Trophoblast cell (in vitro differentiated cells and primary cell): ENCODE data around the gene FAM20A. TPM values are rescaled to one million over a fixed set of nuclear protein-coding genes. Genes with fewer than 3 reads are reported as not detected.

Experiments
- DNase-seq, 2 donors: peaks; one replicate each; pipeline ENCODE4 v3.0.0-alpha.2; 2016
- H2AFZ ChIP-seq: 2 replicates; pipeline ENCODE4 v1.6.1; 2013; ENCODE audit warnings: low read length, moderate library complexity, mild to moderate bottlenecking; ENCODE audit not compliant: insufficient read depth, poor library complexity
- H2AK5ac ChIP-seq: 2 replicates; pipeline ENCODE4 v1.6.1; 2013; ENCODE audit warnings: mild to moderate bottlenecking, low read length
- H2BK120ac ChIP-seq: 2 replicates; pipeline ENCODE4 v1.6.1; 2013; ENCODE audit warnings: low read length, mild to moderate bottlenecking, moderate library complexity; ENCODE audit not compliant: insufficient read depth, poor library complexity
- H2BK12ac ChIP-seq: 2 replicates; pipeline ENCODE4 v1.6.1; 2013; ENCODE audit warnings: mild to moderate bottlenecking, low read length, moderate library complexity
- H2BK5ac ChIP-seq: 2 replicates; pipeline ENCODE4 v1.6.1; 2013; ENCODE audit warnings: low read length, low read depth, moderate library complexity, mild to moderate bottlenecking; ENCODE audit not compliant: poor library complexity
- H3K14ac ChIP-seq: 2 replicates; pipeline ENCODE4 v1.6.1; 2013; ENCODE audit warnings: mild to moderate bottlenecking, low read length
- H3K18ac ChIP-seq: 2 replicates; pipeline ENCODE4 v1.6.1; 2013; ENCODE audit warnings: mild to moderate bottlenecking, low read length
- H3K23ac ChIP-seq: 2 replicates; pipeline ENCODE4 v1.6.1; 2013; ENCODE audit warnings: low read length
- H3K27ac ChIP-seq: 2 replicates; pipeline ENCODE4 v1.5.1; 2013; ENCODE audit warnings: low read depth, mild to moderate bottlenecking, inconsistent platforms, low read length, moderate library complexity
- H3K27me3 ChIP-seq: 2 replicates; pipeline ENCODE4 v1.6.1; 2013; ENCODE audit warnings: inconsistent platforms, mild to moderate bottlenecking, low read length, moderate library complexity; ENCODE audit not compliant: insufficient read depth
- H3K36me3 ChIP-seq, 2 experiments: 1 replicate in 1 of 2; 2 replicates in 1 of 2; pipeline ENCODE4 v1.6.1; 2013; ENCODE audit warnings: low read length in 2 of 2, mild to moderate bottlenecking in 2 of 2, moderate library complexity in 1 of 2; ENCODE audit not compliant: insufficient read depth in 2 of 2, control insufficient read depth in 1 of 2
- H3K4ac ChIP-seq: 2 replicates; pipeline ENCODE4 v1.6.1; 2013; ENCODE audit warnings: low read depth, mild to moderate bottlenecking, low read length, moderate library complexity
- H3K4me1 ChIP-seq, 2 experiments: 1 replicate in 1 of 2; 2 replicates in 1 of 2; pipeline ENCODE4 v1.6.1; 2013; ENCODE audit warnings: low read length in 2 of 2, mild to moderate bottlenecking in 2 of 2, moderate library complexity in 1 of 2; ENCODE audit not compliant: insufficient read depth in 2 of 2, control insufficient read depth in 1 of 2
- H3K4me2 ChIP-seq: 2 replicates; pipeline ENCODE4 v1.6.1; 2013; ENCODE audit warnings: inconsistent platforms, mild to moderate bottlenecking, low read length, moderate library complexity
- H3K4me3 ChIP-seq: 2 replicates; pipeline ENCODE4 v1.5.1; 2013; ENCODE audit warnings: mild to moderate bottlenecking, low read depth, low read length, inconsistent platforms
- H3K79me1 ChIP-seq: one replicate; pipeline ENCODE4 v1.6.1; 2013; ENCODE audit warnings: low read length
- H3K79me2 ChIP-seq: 2 replicates; pipeline ENCODE4 v1.6.1; 2013; ENCODE audit warnings: low read length, mild to moderate bottlenecking; ENCODE audit not compliant: control insufficient read depth, insufficient read depth, poor library complexity
- H3K9ac ChIP-seq: 2 replicates; pipeline ENCODE4 v1.6.1; 2013; ENCODE audit warnings: mild to moderate bottlenecking, low read length
- H3K9me3 ChIP-seq: 2 replicates; pipeline ENCODE4 v1.6.1; 2013; ENCODE audit warnings: low read depth, mild to moderate bottlenecking, control low read depth, inconsistent platforms, low read length; ENCODE audit not compliant: insufficient read depth
- H4K12ac ChIP-seq: 2 replicates; pipeline ENCODE4 v1.6.1; 2013; ENCODE audit warnings: low read depth, mild to moderate bottlenecking, low read length, moderate library complexity
- H4K8ac ChIP-seq: 2 replicates; pipeline ENCODE4 v1.6.1; 2013; ENCODE audit warnings: low read depth, mild to moderate bottlenecking, low read length, moderate library complexity
- H4K91ac ChIP-seq: one replicate; pipeline ENCODE4 v1.6.1; 2013; ENCODE audit warnings: low read depth, mild to moderate bottlenecking, low read length, moderate library complexity
- WGBS: extraction: QIAGEN DNeasy Blood & Tissue Kit; methylation state at CpG from one replicate; pipeline ENCODE4 v1.1.7; 2013; ENCODE audit warnings: missing lambda C conversion rate; ENCODE audit not compliant: insufficient read length, insufficient coverage; ENCODE audit errors: extremely low coverage; 5-methylcytosine and 5-hydroxymethylcytosine counted together
- polyA plus RNA-seq: library from polyadenylated mRNA; stranded (reverse); fragments of 200-250 nt; gene quantifications from 2 replicates; pipeline ENCODE4 v1.2.3, GENCODE V29; 2013

FAM20A gene
- 15.7 and 19.5 TPM in 2 replicates for polyA plus RNA-seq

GRCh38 chr17:68600931-68601564 is at the start of gene FAM20A:
FAM20A (minus strand) TSS chr17:68601367; CDS start chr17:68600666, 701 bp downstream.
- H3K79me2 ChIP-seq: peaks cover 16% of the 10 kb centered on the region
- peak within 1 kb of the TSS; percentile 8 for H4K12ac ChIP-seq
- H4K8ac ChIP-seq: peak within 1 kb of the TSS; percentile 44
- H2BK120ac ChIP-seq: peak within 1 kb of the TSS; percentile 62
- H2AFZ ChIP-seq: peak within 1 kb of the TSS; percentile 75
- no peaks in the 10 kb centered on the region for H3K36me3 ChIP-seq
- no peaks in the 10 kb centered on the region for H3K9me3 ChIP-seq
- H3K4me3 ChIP-seq: peak within 1 kb of the TSS; percentile 84
- H3K23ac ChIP-seq: no peak within 1 kb of the TSS
- peak within 1 kb of the TSS; percentile 66 for H3K27ac ChIP-seq
- peak within 1 kb of the TSS; percentile 68 for H3K9ac ChIP-seq
- peaks cover 19% of the 10 kb centered on the region for H3K79me1 ChIP-seq
- peak within 1 kb of the TSS; percentile 60 for H4K91ac ChIP-seq
- H2BK5ac ChIP-seq: peak within 1 kb of the TSS; percentile 42
- no peak within 1 kb of the TSS for H2AK5ac ChIP-seq
- H3K4ac ChIP-seq: peak within 1 kb of the TSS; percentile 63
- no peaks in the 10 kb centered on the region for H3K27me3 ChIP-seq
- peak within 1 kb of the TSS; percentile 100 for H3K4me2 ChIP-seq
- H3K14ac ChIP-seq: peak within 1 kb of the TSS; percentile 41
- H3K18ac ChIP-seq: peak within 1 kb of the TSS; percentile 93
- peaks cover 7 to 23% of the 10 kb centered on the region in 2 experiments for H3K4me1 ChIP-seq
- WGBS: no CpG with 5 or more reads among the region's 69 CpGs
- DNase-seq: no peak
- peak within 1 kb of the TSS; percentile 15 for H2BK12ac ChIP-seq

GRCh38 chr17:68649324-68649723 is 48.2 kb upstream of the FAM20A start:
- Histone ChIP-seq H3K36me3 (no peaks in the 10 kb centered on the region), H2AFZ (no peak overlapping the region), H3K27me3 (no peaks in the 10 kb centered on the region), H2BK120ac (no peak overlapping the region), H2BK5ac (no peak overlapping the region), H4K8ac (no peak overlapping the region), H3K4me2 (no peak overlapping the region), H3K23ac (no peak overlapping the region), H3K4me3 (no peak overlapping the region), H2BK12ac (no peak overlapping the region), H3K27ac (no peak overlapping the region), H3K9me3 (no peaks in the 10 kb centered on the region), H3K79me1 (no peaks in the 10 kb centered on the region), H3K79me2 (no peaks in the 10 kb centered on the region), H4K91ac (no peak overlapping the region), H3K4me1 (no peaks in the 10 kb centered on the region), H3K14ac (no peak overlapping the region), H3K4ac (no peak overlapping the region), H4K12ac (no peak overlapping the region), H2AK5ac (no peak overlapping the region), H3K18ac (no peak overlapping the region), H3K9ac (no peak overlapping the region)
- WGBS: no CpG with 5 or more reads among the region's 3 CpGs
- no peak for DNase-seq

GRCh38 chr17:68646626-68647526 is 45.7 kb upstream of the FAM20A start:
- Histone ChIP-seq H4K8ac (no peak overlapping the region), H3K4me3 (no peak overlapping the region), H2AK5ac (no peak overlapping the region), H3K9ac (no peak overlapping the region), H3K4me2 (no peak overlapping the region), H3K14ac (no peak overlapping the region), H3K79me1 (no peaks in the 10 kb centered on the region), H2AFZ (no peak overlapping the region), H3K9me3 (no peaks in the 10 kb centered on the region), H3K27me3 (no peaks in the 10 kb centered on the region), H3K4me1 (no peaks in the 10 kb centered on the region), H3K79me2 (no peaks in the 10 kb centered on the region), H4K12ac (no peak overlapping the region), H3K36me3 (no peaks in the 10 kb centered on the region), H2BK120ac (no peak overlapping the region), H3K18ac (no peak overlapping the region), H3K27ac (no peak overlapping the region), H3K23ac (no peak overlapping the region), H4K91ac (no peak overlapping the region), H2BK5ac (no peak overlapping the region), H2BK12ac (no peak overlapping the region), H3K4ac (no peak overlapping the region)
- WGBS: no CpG with 5 or more reads among the region's 11 CpGs
- DNase-seq: no peak

- Histone ChIP-seq H2AFZ (no peak overlapping the region), H3K4me2 (no peak overlapping the region), H3K79me2 (no peaks in the 10 kb centered on the region), H3K27me3 (no peaks in the 10 kb centered on the region), H4K91ac (no peak overlapping the region), H3K4me3 (no peak overlapping the region), H4K12ac (no peak overlapping the region), H3K9me3 (no peaks in the 10 kb centered on the region), H3K36me3 (no peaks in the 10 kb centered on the region), H2AK5ac (no peak overlapping the region), H3K18ac (no peak overlapping the region), H4K8ac (no peak overlapping the region), H3K9ac (no peak overlapping the region), H3K79me1 (no peaks in the 10 kb centered on the region), H2BK120ac (no peak overlapping the region), H2BK5ac (no peak overlapping the region), H2BK12ac (no peak overlapping the region), H3K23ac (no peak overlapping the region), H3K4me1 (no peaks in the 10 kb centered on the region), H3K4ac (no peak overlapping the region), H3K27ac (no peak overlapping the region), H3K14ac (no peak overlapping the region)
- DNase-seq: no peak
- WGBS: no CpG with 5 or more reads among the region's 4 CpGs
These were observed 40.9 kb upstream of the FAM20A start for GRCh38 chr17:68642118-68642412.
